Activated CD8-positive, alpha-beta memory T cell treated with anti-CD3 and anti-CD28 coated beads, Interleukin-2, amount 50 U/mL, for 1 hour (primary cell): ENCODE results near the gene KBTBD2.
A peak's percentile ranks its signal among the peaks of the same experiment; 100 is the strongest.
"Not testable (repeated sequence)": the region's sequence is repeated elsewhere in the genome, so short reads cannot be mapped to it uniquely, and the experiment has no call there.

Experiments
- DNase-seq: peaks from one replicate; pipeline ENCODE4 v3.0.0-alpha.2; 2020; ENCODE audit errors: extremely low read depth

Gene KBTBD2

DNA sequence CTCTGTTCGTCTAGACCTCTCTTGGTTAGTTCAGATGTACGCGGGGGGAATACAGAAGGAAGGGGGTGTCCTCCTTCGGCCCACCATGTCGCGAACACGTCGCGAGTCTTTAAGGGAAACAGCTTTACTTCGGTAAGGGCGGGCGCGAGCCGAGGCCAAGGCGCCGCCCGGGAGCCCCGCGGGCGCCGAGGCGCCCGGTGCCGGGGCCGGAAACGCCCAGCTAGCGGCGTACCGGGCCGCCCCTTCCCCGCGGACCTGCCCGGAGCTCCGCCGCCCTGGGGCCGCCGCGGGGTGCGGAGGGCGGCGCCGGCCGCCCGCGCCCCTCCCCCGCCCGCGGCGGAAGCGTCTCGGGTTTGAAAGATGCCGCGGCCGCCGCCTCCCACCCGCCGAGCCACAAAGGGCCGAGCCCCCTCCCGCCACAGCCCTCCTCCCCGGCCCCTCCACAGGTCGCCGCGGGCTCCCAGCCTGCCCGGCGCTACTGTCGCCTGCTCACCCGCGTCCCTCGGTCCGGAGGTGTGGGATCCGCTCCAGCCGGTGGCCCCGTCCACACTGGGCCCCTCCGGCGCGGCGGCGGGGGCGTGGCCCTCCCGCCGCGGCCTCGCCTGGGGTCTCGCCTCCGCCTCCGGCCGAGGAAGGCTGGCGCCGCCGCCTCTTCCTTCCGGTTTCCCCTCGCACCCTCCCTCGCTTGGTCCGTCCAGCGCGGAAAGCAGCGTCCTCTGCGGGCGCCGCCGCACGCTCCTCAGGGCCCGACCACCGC lies at the start of gene KBTBD2:
Gene KBTBD2 (minus strand): TSS at position 718 of the 757 bp plus-strand sequence. CDS start 12,156 bp downstream, outside the sequence.
- no peak for DNase-seq

DNA sequence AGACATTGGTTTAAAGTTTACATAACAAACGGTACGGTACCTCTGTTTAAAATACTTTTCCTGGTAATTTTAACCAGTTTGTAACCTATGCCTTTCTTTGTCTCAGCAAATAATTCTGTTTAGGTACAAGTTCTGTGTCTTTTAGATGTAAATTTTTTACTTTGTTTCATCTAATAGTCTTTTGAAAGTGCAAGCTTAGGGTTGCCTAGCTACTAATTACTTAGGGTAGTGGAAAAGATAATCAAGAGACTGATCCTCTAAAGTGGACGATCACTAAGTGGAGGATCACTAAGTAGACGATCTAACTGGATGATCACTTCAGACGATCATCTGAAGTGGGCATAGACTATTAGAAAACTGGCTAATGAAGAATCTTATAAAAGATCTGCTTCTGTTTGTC lies 49.6 kb upstream of the KBTBD2 start:
- DNase-seq: no peak

DNA sequence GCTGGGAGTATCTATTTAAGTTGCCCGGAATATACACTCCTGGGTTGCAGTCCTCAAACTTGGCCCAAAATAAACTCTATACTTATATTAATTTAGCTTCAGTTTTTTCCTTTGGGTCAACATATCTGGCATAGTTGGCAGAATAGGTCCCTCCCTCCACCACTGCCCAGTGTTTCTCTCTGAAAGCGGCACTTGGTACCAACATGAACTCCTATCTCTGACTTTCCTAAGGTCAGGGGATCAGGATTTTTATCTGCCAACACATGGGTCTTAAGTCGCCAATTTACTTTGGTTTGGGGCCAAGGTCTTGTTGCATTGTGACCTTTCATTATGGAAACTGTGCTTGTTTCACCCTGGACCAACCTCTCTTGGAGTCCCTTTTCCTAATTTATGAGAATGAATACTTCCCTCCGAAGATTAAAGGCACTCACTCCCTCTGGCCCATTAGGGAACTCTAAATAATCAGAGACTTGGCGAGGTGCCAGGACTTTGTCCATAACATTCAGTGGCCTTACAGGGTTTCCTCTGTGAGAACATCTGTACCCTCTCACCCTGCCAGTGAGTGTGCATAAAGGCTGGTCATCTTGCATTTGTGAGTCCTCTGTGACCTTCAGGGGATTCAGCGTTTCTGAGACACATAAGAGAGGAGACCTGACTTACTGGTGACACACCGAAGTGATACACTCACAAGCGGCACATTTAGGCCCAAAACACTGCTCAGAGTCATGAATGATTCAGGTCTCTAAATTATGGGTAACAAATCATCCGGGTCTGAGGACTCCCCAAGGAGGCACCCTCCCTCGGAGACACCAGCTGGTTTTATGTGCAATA lies 46.0 kb upstream of the KBTBD2 start:
- no peak for DNase-seq

DNA sequence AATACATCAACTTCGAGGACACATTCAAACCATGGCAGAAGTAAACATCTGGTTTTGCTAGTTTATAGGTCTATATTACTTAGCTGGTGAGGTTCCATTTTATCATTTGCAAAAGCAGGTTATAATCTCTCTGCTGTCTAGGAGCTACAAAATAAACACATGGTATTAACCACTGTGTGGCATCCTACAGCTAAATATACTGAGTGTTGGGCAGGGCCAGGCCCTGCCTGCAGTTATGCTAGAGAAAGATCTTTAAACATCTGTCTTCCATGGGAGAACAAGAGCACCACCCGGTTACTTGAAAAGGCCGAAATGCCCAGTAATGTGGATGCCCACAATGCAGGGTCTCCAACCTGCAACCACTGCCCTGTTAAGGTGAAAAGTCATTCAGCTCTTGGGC lies 45.1 kb upstream of the KBTBD2 start:
- DNase-seq: no peak

DNA sequence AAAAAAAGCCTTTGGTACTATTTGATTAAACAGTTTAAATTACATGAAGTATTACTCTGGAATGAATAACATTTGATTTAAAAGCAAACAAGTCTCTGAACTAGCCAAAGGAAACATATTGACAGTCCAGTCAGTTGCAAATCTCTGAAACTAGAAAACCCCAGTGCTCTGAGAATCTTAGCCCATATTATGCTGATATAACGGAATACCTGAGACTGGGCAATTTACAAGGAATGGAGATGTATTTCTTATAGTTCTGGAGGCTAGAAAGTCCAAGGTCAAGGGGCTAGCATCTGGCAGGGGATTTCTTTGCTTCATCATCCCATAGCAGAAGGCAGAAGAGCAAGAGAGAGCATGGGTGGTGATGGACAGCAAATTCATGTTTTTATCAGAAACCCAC lies 44.0 kb upstream of the KBTBD2 start:
- DNase-seq: no peak

DNA sequence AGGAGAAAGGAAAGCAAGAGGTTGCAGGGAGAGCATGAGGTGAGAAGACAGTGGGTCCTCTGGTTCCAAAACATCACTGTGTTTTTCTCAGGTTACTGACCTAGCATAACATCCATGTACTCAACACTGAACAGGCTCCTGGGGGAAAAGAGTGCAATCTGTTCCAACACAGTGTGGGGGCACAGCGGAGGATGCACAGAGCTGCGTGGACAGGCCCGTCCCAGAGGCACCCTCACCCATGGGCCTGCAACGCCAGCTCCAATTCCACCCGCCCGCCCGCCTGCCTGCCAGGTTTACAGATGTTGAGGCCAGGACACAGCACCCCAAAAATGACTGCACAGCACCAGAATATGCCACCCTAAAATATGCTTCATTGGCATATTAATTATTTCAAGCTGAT lies 38.8 kb upstream of the KBTBD2 start:
- no peak for DNase-seq

DNA sequence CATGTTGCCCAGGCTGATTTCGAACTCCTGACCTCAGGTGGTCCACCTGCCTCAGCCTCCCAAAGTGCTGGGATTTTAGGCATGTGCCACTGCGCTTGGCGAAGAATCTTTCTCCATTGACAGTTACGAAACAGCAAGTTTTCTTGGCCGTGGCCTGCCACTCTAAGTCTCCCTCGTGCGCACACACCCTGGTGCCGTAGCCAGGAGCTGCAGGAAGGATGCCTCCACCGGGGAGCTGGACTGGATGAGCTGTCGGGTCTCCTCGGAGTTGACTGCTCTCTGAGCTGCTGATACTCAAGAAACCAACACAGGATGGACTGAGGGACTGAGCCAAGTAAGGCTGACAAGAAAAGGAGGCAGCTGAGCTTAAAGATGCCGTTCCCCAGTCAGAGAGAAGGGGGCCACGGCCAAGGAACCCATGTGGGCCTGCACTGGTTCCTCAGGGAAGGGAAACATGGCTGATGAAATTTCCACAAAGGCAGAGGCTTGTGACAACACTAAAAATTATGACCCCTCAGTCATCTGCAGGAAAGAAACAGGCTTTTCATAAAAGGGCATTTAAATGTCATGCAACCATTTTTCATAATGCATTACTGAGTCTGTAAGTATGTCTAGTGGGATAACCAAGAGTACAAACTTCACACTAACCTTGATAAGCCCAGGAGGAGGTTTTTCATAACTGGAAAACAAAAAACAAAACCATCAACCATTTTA lies 38.0 kb upstream of the KBTBD2 start:
- DNase-seq: no peak

DNA sequence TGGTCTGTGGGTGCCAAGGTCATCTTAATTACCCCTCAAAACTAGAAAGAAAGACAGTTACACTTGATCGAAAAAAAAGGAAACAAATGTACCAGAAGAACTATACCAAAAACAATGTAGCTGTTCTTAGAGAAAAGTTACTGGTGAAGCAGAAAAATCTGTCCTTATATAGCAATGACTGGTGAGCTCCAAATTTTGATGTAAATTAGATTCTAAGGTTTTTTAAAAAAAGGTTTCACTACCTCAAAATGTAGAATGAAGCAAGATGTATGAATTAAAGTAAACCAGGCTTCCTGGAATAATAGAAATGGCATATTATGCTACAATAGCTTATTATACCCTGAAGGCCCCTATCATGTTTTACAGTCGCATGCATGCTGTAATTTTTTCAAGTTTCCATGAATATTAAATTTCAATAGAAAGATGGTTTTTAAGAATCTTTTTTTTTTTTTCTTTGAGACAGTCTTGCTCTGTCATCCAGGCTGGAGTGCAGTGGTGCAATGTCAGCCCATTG lies 37.3 kb upstream of the KBTBD2 start:
- DNase-seq: no peak

DNA sequence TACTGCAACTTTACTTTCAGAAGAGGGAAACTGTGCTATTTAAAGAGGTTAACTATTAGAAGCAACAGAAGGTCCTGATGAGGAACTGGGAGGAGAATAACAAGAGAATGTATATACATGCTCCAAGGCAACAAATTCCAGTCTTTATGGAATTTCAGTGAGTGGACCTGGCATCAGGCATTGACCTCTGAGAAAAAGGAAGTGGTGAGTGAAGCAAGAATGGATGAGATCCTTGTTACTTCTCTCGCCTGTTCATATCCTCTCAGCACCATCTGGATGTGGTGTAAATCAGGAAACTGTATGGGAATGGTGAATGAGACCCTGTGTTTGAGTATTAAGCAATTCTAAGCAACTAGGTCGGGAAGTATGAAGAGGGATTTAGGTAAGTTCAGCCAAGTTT lies 30.3 kb upstream of the KBTBD2 start:
- DNase-seq: no peak

DNA sequence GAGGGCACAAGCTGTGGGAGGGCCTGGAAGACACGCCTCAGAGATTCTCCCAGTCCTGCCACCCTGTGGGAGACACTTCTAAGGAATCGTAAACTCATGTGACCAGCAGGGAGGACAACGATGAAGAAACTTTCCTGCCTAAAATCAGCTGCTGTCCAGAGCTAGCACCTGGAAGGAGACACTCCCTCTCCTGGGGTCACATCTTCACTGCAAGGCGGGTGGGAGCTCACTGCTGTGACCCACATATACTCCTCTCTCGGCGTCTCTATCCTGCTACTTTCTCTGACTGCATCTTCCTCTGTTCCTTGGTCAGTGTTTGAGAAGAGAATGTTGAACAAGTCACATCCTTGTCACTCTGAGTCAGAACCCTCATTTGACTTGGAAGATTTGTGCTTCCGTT lies 25.4 kb upstream of the KBTBD2 start:
- not testable (repeated sequence) for DNase-seq

DNA sequence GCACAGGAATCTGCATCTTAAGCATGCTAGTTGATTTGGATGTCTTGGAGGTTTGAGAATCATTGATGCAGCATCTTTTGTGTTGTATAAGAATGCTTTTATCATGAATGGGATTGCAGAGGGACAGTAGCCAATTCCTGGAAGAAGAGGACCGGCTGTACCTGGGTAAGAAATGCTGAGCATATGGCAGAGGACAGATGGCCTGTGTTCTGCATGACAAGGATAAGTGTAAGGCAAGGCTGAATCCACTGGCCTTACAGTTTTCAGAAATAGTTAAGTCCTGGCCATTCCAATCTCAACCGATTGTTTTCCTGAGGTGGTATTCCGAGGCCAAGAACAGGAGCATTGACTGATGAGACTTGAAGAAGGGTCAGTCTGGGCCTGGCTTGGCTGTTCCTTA lies 24.4 kb upstream of the KBTBD2 start:
- DNase-seq: no peak

DNA sequence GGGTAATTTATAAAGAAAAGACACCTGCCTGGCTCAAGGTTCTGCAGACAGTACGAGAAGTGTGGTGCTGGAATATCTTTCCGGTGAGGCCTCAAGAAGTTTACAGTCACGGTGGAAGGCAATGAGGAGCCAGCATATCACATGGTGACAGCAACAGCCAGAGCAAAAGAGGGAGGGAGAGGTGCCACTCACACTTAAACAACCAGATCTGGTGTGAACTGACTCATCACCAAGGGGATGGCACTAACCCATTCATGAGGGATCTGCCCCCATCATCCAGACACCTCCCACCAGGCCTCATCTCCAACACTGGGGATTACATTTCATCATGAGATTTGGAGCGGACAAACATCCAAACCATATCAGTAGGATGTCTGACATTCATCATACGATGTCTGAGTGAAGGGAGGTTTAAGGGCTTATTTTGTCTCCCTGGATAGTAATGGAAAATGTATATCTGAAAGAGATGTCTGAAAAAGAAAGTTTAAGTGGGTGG lies 23.5 kb upstream of the KBTBD2 start:
- DNase-seq: no peak

DNA sequence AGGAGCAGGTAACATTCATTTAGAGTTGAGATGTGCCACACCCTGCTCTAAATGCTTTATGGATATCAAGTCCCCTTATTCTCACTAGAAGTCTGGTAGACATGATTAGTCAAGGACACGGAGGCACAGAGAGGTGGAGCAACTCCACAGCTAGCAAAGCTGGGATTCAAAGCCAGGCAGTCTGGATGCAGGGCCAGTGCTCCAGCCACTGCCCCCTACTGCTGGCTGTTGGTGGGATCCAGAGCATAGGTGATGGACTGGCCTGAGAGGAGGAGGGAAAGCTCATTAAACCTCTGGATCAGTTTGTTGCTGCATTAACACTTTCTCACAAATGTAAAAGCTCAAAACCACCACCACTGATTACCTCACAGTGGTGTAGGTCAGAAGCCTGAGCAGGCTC lies 22.6 kb upstream of the KBTBD2 start:
- DNase-seq: no peak

DNA sequence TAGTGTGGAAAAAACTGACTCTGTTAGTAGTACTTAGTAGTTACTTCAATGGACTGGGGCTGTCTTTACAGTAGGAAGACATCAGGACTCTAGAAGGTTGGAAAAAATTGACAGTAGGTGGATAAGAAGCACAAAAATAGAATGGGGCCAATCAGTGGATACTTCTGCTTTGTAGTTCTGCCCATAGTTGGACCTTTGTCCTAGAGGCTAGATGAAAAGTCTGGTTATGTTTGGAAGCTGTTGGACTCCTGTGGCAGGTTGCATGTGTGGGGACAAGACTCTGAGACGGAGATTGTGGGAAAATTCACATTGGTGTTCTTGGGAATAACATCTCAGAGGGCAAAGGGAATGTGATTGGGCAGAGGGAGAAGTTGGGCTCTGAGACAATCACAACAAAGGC lies 18.6 kb upstream of the KBTBD2 start:
- no peak for DNase-seq

DNA sequence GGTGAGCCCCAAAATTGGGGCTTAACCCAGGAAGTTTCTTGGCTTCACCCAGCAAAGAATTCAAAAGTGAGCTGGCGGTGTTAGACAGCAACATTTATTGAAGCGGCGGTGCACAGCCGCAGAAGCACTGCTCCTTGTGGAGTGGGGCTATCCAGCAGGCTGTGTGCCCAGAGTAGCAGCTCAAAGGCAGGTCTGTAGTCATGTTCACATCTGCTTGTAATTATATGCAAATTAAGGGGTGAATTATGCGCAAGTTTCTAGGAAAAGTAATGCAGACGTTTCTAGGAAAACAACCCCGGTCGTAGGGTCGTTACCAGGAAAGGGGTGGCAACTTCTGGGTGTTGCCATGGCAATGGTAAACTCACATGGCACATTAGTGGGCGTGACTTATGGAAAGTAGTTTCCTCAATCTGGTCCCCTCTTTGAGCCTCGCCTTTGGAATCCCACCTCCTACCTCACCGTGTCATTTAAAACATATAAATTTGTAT lies 13.7 kb upstream of the KBTBD2 start:
- peak; percentile 64 for DNase-seq

DNA sequence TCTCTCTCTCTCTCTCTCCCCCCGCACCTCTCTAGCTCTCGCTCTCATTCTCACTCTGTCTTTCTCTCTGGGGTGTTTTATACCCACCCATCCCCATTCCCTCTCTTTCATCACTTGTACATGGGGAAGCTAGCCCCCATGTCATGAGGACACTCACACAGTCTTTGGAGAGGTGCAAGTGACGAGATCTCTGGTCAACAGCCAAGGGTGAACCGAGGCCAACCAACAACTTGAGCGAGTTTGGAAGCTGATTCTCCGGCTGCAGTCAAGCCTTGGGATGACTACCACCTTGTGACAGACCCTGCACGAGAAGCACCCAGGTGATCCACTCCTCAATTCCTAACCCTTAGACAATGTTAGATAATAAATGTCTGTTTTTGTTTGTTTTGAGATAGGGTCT lies 10.1 kb upstream of the KBTBD2 start:
- no peak for DNase-seq

DNA sequence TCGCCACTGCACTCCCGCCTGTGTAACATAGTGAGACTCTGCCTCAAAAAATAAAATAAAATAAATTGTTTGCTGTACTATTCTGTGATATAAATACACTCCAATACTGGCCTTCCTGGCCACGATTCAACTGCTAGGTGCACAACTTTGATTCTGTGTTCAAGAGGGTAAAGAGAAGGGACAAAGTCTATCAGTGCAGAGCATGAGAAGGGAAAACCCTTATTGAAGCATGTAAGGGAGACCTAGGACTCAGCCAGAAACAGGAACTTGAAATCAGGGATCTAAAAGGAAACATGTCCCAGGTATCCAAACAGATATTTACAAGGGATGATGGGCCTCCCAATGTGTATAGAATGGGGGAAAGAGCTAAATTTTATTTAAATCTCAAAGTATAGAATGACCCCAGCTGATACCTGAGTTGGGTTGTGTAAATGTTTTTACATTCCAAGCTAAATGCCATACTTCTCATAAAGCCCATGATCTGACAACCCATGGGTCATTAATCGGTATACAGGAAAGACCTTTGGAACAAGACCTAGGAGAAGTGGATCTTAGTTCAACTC lies 9.0 kb upstream of the KBTBD2 start:
- no peak for DNase-seq

DNA sequence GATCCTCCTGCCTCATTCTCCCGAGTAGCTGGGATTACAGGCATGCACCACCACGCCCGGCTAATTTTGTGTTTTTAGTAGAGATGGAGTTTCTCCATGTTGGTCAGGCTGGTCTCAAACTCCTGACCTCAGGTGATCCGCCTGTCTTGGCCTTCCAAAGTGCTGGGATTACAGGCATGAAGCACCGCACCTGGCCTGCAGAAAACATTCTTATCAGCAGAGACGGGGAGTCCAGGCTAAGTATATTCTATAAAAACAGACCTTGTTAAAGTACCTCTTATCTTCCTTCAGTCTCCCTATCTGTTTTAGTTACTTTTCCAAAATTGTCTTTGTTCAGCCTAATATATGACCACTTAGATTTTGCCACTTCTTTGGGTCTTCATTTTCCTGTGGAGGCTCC lies 5.8 kb upstream of the KBTBD2 start:
- not testable (repeated sequence) for DNase-seq

DNA sequence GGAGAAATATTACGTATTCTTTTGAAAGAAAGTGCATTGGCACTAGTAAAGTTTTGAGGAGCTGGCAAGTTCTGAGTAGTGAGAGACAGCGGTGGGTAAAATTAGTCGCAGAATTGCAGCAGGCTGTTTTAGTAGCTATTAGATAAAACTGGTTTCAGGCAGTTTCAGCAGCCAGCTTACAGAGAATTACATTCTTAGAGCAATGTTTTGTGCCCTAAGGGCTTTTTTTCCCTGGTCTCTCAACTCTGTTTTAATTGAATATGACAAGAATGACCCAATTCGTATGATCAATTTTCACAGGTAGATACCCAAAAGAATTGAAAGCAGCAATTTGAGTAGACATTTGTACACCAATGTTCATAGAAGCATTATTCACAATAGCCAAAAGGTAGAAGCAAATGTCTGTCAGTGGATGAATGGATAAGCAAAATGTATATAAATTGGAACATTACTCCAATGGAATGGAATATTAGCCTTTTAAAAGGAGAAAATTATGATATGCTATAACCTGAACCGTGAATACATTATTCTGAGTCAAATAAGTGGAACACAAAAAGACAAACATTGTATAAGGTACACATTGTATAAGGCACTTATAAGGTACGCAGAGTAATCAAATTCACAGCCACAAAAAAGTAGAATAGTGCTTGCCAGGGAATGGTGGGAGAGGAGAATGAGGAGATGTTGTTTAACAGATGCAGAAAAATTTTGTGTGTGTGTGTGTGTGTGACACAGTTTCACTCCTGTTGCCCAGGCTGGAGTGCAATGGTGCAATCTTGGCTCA lies 5.2 kb upstream of the KBTBD2 start:
- DNase-seq: no peak

DNA sequence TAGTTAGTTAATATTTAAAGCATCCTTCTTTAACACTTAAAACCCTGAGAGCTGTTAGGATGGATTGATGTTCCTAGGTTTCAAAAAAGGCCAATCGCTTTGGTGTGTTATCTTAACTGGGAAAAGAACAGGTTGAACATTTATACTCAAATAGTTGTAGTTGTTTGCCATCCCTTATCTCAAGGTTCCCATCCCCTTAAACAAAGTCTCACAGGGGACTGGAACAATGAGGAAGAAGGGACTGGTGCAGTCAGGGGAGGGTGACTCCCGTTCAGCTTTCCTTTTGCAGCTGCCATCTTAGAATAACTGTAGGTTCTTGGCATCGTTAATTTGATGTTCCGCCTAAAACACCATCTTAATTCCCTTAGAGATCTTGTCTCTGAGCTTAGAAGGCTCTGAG lies 2.6 kb upstream of the KBTBD2 start:
- DNase-seq: no peak

DNA sequence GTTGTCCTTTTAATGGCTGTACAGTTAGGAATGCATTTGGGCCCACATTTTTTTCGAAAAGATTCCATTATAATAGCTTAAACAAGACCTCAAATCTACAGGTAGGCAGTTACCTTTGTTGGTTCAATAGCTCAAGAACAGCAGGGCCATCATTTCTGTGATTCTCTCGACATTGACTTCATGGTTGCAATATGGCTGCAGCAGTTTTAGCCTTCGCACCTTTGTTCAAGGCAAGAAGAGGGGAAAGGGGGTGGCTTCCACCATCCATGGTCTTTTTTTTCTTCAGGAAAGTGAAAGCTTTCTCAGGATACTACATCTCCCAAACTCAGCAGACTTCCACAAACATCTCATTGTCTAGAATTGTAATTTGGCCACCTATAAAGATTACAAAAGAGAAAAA lies 2.2 kb upstream of the KBTBD2 start:
- no peak for DNase-seq
